Epithelial cell of esophagus (primary cell): Measurements from ENCODE around the gene NPEPPS.

Experiments
- DNase-seq: peaks from one replicate; pipeline ENCODE4 v3.0.0; 2010; ENCODE audit warnings: low read depth
- H3K4me3 ChIP-seq: 2 replicates; pipeline ENCODE4 v1.5.1; 2011; ENCODE audit warnings: mild to moderate bottlenecking, low read length, control low read depth
- CTCF ChIP-seq: IDR thresholded peaks from 2 replicates; pipeline ENCODE4 v1.5.1; 2011; ENCODE audit warnings: low read depth, mild to moderate bottlenecking, low read length, control low read depth, inconsistent platforms; ENCODE audit not compliant: insufficient read depth; ENCODE audit errors: missing control alignments

The NPEPPS gene

GRCh38 chr17:47669081-47669480 lies 138.2 kb downstream of the NPEPPS start:
- no peak for DNase-seq

DNA sequence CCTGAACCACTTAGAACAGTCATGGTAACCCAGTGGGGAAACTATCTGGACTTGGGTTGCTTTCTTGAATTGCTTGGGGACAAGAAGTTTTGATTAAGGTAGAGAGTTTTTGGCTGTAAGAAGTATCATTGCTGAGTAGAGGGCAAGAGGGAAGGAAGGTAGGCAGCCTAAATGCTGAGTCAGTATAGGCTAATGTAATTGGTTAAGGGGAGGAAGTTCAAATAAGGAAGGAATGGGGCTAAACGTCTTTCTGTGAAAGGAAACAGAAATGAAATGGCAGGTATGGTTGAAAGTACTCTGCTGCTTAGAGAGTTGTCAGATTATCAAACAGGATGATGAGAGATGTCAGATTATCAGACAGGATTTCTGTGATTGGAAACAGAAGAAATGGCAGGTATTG lies 139.2 kb downstream of the NPEPPS start:
- no peak overlapping the region for H3K4me3 ChIP-seq
- no peak for TF ChIP-seq CTCF
- no peak for DNase-seq

More at GRCh38 chr17:47669081-47669480, 138.2 kb downstream of the NPEPPS start:
- no peak for TF ChIP-seq CTCF
- H3K4me3 ChIP-seq = no peak overlapping the region
